Trophoblast cell (in vitro differentiated cells and primary cell): ENCODE data around the gene FAM193A.

Experiments used
- DNase-seq, 2 donors: peaks; one replicate each; pipeline ENCODE4 v3.0.0-alpha.2; 2016
- H2AFZ ChIP-seq: 2 replicates; pipeline ENCODE4 v1.6.1; 2013; ENCODE audit warnings: low read length, moderate library complexity, mild to moderate bottlenecking; ENCODE audit not compliant: insufficient read depth, poor library complexity
- H2AK5ac ChIP-seq: 2 replicates; pipeline ENCODE4 v1.6.1; 2013; ENCODE audit warnings: mild to moderate bottlenecking, low read length
- H2BK120ac ChIP-seq: 2 replicates; pipeline ENCODE4 v1.6.1; 2013; ENCODE audit warnings: low read length, mild to moderate bottlenecking, moderate library complexity; ENCODE audit not compliant: insufficient read depth, poor library complexity
- H2BK12ac ChIP-seq: 2 replicates; pipeline ENCODE4 v1.6.1; 2013; ENCODE audit warnings: mild to moderate bottlenecking, low read length, moderate library complexity
- H2BK5ac ChIP-seq: 2 replicates; pipeline ENCODE4 v1.6.1; 2013; ENCODE audit warnings: low read length, low read depth, moderate library complexity, mild to moderate bottlenecking; ENCODE audit not compliant: poor library complexity
- H3K14ac ChIP-seq: 2 replicates; pipeline ENCODE4 v1.6.1; 2013; ENCODE audit warnings: mild to moderate bottlenecking, low read length
- H3K18ac ChIP-seq: 2 replicates; pipeline ENCODE4 v1.6.1; 2013; ENCODE audit warnings: mild to moderate bottlenecking, low read length
- H3K23ac ChIP-seq: 2 replicates; pipeline ENCODE4 v1.6.1; 2013; ENCODE audit warnings: low read length
- H3K27ac ChIP-seq: 2 replicates; pipeline ENCODE4 v1.5.1; 2013; ENCODE audit warnings: low read depth, mild to moderate bottlenecking, inconsistent platforms, low read length, moderate library complexity
- H3K27me3 ChIP-seq: 2 replicates; pipeline ENCODE4 v1.6.1; 2013; ENCODE audit warnings: inconsistent platforms, mild to moderate bottlenecking, low read length, moderate library complexity; ENCODE audit not compliant: insufficient read depth
- H3K36me3 ChIP-seq, 2 experiments: 1 replicate in 1 of 2; 2 replicates in 1 of 2; pipeline ENCODE4 v1.6.1; 2013; ENCODE audit warnings: low read length in 2 of 2, mild to moderate bottlenecking in 2 of 2, moderate library complexity in 1 of 2; ENCODE audit not compliant: insufficient read depth in 2 of 2, control insufficient read depth in 1 of 2
- H3K4ac ChIP-seq: 2 replicates; pipeline ENCODE4 v1.6.1; 2013; ENCODE audit warnings: low read depth, mild to moderate bottlenecking, low read length, moderate library complexity
- H3K4me1 ChIP-seq, 2 experiments: 1 replicate in 1 of 2; 2 replicates in 1 of 2; pipeline ENCODE4 v1.6.1; 2013; ENCODE audit warnings: low read length in 2 of 2, mild to moderate bottlenecking in 2 of 2, moderate library complexity in 1 of 2; ENCODE audit not compliant: insufficient read depth in 2 of 2, control insufficient read depth in 1 of 2
- H3K4me2 ChIP-seq: 2 replicates; pipeline ENCODE4 v1.6.1; 2013; ENCODE audit warnings: inconsistent platforms, mild to moderate bottlenecking, low read length, moderate library complexity
- H3K4me3 ChIP-seq: 2 replicates; pipeline ENCODE4 v1.5.1; 2013; ENCODE audit warnings: mild to moderate bottlenecking, low read depth, low read length, inconsistent platforms
- H3K79me1 ChIP-seq: one replicate; pipeline ENCODE4 v1.6.1; 2013; ENCODE audit warnings: low read length
- H3K79me2 ChIP-seq: 2 replicates; pipeline ENCODE4 v1.6.1; 2013; ENCODE audit warnings: low read length, mild to moderate bottlenecking; ENCODE audit not compliant: control insufficient read depth, insufficient read depth, poor library complexity
- H3K9ac ChIP-seq: 2 replicates; pipeline ENCODE4 v1.6.1; 2013; ENCODE audit warnings: mild to moderate bottlenecking, low read length
- H3K9me3 ChIP-seq: 2 replicates; pipeline ENCODE4 v1.6.1; 2013; ENCODE audit warnings: low read depth, mild to moderate bottlenecking, control low read depth, inconsistent platforms, low read length; ENCODE audit not compliant: insufficient read depth
- H4K12ac ChIP-seq: 2 replicates; pipeline ENCODE4 v1.6.1; 2013; ENCODE audit warnings: low read depth, mild to moderate bottlenecking, low read length, moderate library complexity
- H4K8ac ChIP-seq: 2 replicates; pipeline ENCODE4 v1.6.1; 2013; ENCODE audit warnings: low read depth, mild to moderate bottlenecking, low read length, moderate library complexity
- H4K91ac ChIP-seq: one replicate; pipeline ENCODE4 v1.6.1; 2013; ENCODE audit warnings: low read depth, mild to moderate bottlenecking, low read length, moderate library complexity
- WGBS: extraction: QIAGEN DNeasy Blood & Tissue Kit; methylation state at CpG from one replicate; pipeline ENCODE4 v1.1.7; 2013; ENCODE audit warnings: missing lambda C conversion rate; ENCODE audit not compliant: insufficient read length, insufficient coverage; ENCODE audit errors: extremely low coverage; 5-methylcytosine and 5-hydroxymethylcytosine counted together

FAM193A gene

GRCh38 chr4:2574863-2575262 lies 38.4 kb downstream of the FAM193A start:
- Histone ChIP-seq H2BK120ac (no peak overlapping the region), H3K9ac (no peak overlapping the region), H4K91ac (no peak overlapping the region), H2BK5ac (no peak overlapping the region), H3K4ac (peak overlapping the region; percentile 22), H2BK12ac (no peak overlapping the region), H3K27ac (no peak overlapping the region), H3K4me2 (no peak overlapping the region), H2AFZ (no peak overlapping the region), H3K14ac (no peak overlapping the region), H3K23ac (no peak overlapping the region), H3K27me3 (no peaks in the 10 kb centered on the region), H4K8ac (no peak overlapping the region), H3K79me2 (peaks cover 9% of the 10 kb centered on the region), H3K79me1 (no peaks in the 10 kb centered on the region), H3K4me1 (peaks cover 0 to 3% of the 10 kb centered on the region in 2 experiments), H3K36me3 (peaks cover 0 to 4% of the 10 kb centered on the region in 2 experiments), H3K4me3 (no peak overlapping the region), H4K12ac (no peak overlapping the region), H3K18ac (no peak overlapping the region), H2AK5ac (no peak overlapping the region), H3K9me3 (peaks cover 3% of the 10 kb centered on the region)
- no CpG with 5 or more reads among the region's 9 CpGs for WGBS
- no peak for DNase-seq

GRCh38 chr4:2576290-2576689 lies 39.8 kb downstream of the FAM193A start:
- Histone ChIP-seq H3K79me1 (no peaks in the 10 kb centered on the region), H2AFZ (no peak overlapping the region), H3K27me3 (no peaks in the 10 kb centered on the region), H3K4me3 (no peak overlapping the region), H3K18ac (no peak overlapping the region), H3K36me3 (peaks cover 0 to 4% of the 10 kb centered on the region in 2 experiments), H4K8ac (no peak overlapping the region), H3K9me3 (peaks cover 3% of the 10 kb centered on the region), H3K79me2 (peaks cover 8% of the 10 kb centered on the region), H2BK12ac (no peak overlapping the region), H3K4me2 (no peak overlapping the region), H2AK5ac (no peak overlapping the region), H4K12ac (no peak overlapping the region), H2BK5ac (no peak overlapping the region), H3K4me1 (peaks cover 0 to 3% of the 10 kb centered on the region in 2 experiments), H3K14ac (no peak overlapping the region), H3K23ac (no peak overlapping the region), H3K27ac (no peak overlapping the region), H3K9ac (no peak overlapping the region), H3K4ac (no peak overlapping the region), H2BK120ac (no peak overlapping the region), H4K91ac (no peak overlapping the region)
- no CpG with 5 or more reads among the region's 4 CpGs for WGBS
- no peak for DNase-seq

GRCh38 chr4:2578106-2578505 lies 41.7 kb downstream of the FAM193A start:
- no peak overlapping the region for H3K4me2 ChIP-seq
- DNase-seq = no peak
- no peak overlapping the region for H3K27ac ChIP-seq
- WGBS = no CpG with 5 or more reads among the region's 4 CpGs
- peaks cover 2 to 5% of the 10 kb centered on the region in 2 experiments for H3K4me1 ChIP-seq
- no peak overlapping the region for H3K14ac ChIP-seq
- no peak overlapping the region for H2BK5ac ChIP-seq
- H4K8ac ChIP-seq = no peak overlapping the region
- H4K91ac ChIP-seq = no peak overlapping the region
- H2BK120ac ChIP-seq = no peak overlapping the region
- no peak overlapping the region for H3K18ac ChIP-seq
- H3K27me3 ChIP-seq = no peaks in the 10 kb centered on the region
- H4K12ac ChIP-seq = no peak overlapping the region
- no peak overlapping the region for H3K23ac ChIP-seq
- H3K4ac ChIP-seq = peak overlapping the region; percentile 21
- no peak overlapping the region for H3K9ac ChIP-seq
- no peaks in the 10 kb centered on the region for H3K79me1 ChIP-seq
- peaks cover 3% of the 10 kb centered on the region for H3K9me3 ChIP-seq
- no peak overlapping the region for H2AFZ ChIP-seq
- no peak overlapping the region for H3K4me3 ChIP-seq
- H2AK5ac ChIP-seq = no peak overlapping the region
- peaks cover 0 to 4% of the 10 kb centered on the region in 2 experiments for H3K36me3 ChIP-seq
- no peak overlapping the region for H2BK12ac ChIP-seq
- peaks cover 4% of the 10 kb centered on the region for H3K79me2 ChIP-seq

GRCh38 chr4:2579910-2580309 lies 43.5 kb downstream of the FAM193A start:
- WGBS = no CpG with 5 or more reads among the region's 5 CpGs
- Histone ChIP-seq H3K27ac (no peak overlapping the region), H3K36me3 (peaks cover 0 to 4% of the 10 kb centered on the region in 2 experiments), H2AK5ac (no peak overlapping the region), H3K14ac (no peak overlapping the region), H3K4me2 (no peak overlapping the region), H3K27me3 (no peaks in the 10 kb centered on the region), H4K8ac (no peak overlapping the region), H2AFZ (no peak overlapping the region), H2BK5ac (no peak overlapping the region), H3K79me1 (no peaks in the 10 kb centered on the region), H2BK12ac (no peak overlapping the region), H2BK120ac (no peak overlapping the region), H3K79me2 (no peaks in the 10 kb centered on the region), H4K12ac (no peak overlapping the region), H3K18ac (no peak overlapping the region), H3K23ac (no peak overlapping the region), H3K4me1 (peaks cover 4% of the 10 kb centered on the region in 2 experiments), H3K9me3 (peaks cover 2% of the 10 kb centered on the region), H4K91ac (no peak overlapping the region), H3K4me3 (no peak overlapping the region), H3K9ac (no peak overlapping the region), H3K4ac (no peak overlapping the region)
- no peak for DNase-seq
